ENCODE results near the gene STK25.
"Not testable (repeated sequence)": the region's sequence is repeated elsewhere in the genome, so short reads cannot be mapped to it uniquely, and the experiment has no call there.

STK25 gene

DNA sequence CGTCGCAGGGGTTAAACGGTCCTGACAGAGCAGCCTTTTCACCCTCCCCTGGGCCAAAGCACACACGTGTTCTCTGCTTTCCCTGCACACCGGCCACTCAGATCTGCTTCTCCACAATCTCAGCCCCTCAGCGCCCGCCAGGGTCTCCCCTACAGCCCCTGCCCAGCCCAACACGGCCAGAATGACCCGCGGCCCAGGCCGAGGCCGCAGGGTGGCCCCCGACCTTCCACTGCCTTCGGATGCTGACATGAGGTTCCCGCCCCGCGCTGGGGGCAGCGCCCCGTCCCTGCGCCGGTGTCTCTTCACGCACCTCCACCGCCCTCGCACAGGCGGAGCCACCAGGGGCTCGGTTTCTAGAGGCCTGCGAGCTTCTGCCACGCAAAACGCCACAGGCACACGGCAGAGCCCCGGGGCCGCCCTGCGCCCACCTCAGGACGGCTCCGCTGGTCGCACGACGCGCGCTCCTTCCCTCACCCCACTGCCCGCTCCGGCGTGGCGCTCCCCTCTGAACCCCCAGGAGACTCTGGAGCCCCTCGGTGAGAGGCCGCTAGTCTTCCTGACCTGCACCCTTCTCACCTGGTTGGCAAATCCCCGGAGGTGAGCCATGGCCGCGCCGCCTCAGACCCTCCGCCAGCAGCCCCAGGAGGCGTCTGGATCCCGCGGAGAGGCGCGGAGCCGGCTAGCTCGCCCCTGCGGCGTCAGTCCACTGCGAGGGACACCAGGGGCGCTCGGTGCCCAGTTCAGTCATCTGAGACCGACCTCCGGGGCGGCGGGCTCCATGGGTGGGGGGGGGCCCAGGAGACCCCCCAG is 749 bp downstream of the STK25 start:
- DNase-seq (ENCODE audit: low spot score) = peak; percentile 46

GRCh38 chr2:241506793-241507429 is 1.5 kb downstream of the STK25 start:
- DNase-seq (ENCODE audit: low spot score) = no peak

DNA sequence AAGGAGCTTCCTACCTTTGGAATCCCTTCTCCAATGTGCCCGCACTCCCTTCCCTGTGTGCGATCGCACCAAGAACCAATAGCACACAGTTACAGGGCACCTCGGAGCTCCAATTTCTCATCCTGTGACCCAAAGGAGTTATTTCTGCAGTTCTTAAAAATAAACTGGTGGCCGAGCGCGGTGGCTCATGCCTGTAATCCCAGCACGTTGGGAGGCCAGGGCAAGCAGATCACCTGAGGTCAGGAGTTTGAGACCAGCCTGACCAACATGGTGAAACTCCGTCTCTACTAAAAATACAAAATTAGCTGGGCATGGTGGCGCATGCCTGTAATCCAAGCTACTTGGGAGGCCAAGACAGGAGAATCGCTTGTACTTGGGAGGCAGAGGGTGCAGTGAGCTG is 2.1 kb downstream of the STK25 start:
- not testable (repeated sequence) for DNase-seq (ENCODE audit: low spot score)

DNA sequence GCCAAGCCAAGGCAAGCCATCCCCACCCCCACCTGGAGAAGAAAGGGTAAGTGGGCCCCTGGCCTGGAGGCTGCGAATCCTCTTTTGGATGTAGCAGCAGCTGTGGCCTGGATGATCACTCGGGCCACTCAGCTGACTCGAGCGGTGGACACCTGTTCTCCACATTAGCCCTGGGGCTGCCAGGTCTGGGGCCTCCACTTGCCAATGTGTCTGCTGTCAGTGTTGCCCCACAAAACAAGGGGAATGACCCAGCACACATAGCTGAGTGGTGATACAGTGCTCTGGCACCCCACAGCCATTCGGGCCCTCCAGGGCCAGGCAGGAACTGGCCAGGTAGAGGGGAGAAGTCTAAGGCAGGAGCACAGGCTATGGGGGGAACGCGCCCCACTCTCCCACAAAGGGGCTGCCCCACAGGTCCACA is 2.6 kb downstream of the STK25 start:
- no peak for DNase-seq (ENCODE audit: low spot score)

- no peak for DNase-seq (ENCODE audit: low spot score)
Observed at GRCh38 chr2:241505086-241505780, 3.2 kb downstream of the STK25 start.

- no peak for DNase-seq (ENCODE audit: low spot score)
Observed at GRCh38 chr2:241503776-241504392, 4.5 kb downstream of the STK25 start.

DNA sequence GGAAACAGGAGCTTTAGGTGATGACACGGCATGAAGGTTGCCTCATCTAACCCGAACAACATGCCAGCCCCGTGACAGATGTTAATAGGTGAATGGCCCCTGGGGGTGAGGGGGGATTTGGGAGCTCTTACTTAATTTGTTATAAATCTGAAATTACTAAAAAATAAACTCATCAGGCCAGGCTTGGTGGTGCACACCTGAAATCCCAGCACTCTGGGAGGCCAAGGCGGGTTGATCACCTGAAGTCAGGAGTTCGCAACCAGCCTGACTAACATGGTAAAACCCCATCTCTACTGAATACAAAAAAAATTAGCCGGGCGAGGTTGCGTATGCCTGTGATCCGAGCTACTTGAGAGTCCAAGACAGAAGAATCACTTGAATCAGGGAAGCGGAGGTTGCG is 6.1 kb downstream of the STK25 start:
- no peak for DNase-seq (ENCODE audit: low spot score)

DNA sequence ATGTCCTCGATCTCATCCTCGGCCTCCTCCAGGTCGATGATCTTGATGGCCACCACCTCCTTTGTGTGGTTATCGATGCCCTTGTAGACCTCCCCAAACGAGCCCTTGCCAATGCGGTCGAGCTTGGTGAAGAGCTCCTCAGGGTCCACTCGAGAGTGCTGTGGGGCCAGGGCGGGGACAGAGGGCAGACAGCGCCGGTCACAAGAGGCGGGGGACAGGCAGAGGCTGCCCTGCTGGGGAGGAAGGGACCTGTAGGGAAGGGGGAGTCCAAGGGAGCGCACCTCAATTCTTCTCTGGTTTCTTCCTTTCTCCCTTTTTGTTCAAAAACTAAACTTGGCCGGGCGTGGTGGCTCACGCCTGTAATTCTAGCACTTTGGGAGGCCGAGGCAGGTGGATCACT is 6.8 kb downstream of the STK25 start:
- no peak for DNase-seq (ENCODE audit: low spot score)

GRCh38 chr2:241501099-241501541 is 7.3 kb downstream of the STK25 start:
- no peak for DNase-seq (ENCODE audit: low spot score)

DNA sequence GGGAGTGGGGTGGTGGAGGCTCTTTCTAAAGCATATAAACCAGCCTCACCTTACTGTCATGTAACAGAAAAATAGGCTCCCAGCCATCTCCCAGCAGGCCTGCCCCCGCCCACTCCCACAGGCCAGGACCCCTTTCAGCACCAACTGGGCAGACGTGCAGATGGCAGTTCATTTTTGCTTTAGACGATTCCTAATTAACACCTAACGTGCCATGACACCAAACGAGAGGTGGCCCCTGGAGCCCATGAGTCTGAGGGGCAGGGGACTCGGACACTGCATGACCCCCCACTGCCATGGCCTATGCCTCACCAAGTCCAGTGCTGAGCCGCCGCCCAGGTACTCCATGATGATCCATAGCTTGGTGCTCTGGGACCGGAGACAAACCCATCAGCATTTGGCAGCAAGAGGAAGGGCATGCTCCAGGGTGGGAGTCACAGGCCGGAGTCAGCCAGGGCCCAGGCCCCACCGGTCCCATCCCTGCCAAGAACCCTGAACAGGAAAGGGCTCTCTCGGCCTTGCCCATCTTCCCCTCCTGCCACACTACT is 7.9 kb downstream of the STK25 start:
- no peak for DNase-seq (ENCODE audit: low spot score)

DNA sequence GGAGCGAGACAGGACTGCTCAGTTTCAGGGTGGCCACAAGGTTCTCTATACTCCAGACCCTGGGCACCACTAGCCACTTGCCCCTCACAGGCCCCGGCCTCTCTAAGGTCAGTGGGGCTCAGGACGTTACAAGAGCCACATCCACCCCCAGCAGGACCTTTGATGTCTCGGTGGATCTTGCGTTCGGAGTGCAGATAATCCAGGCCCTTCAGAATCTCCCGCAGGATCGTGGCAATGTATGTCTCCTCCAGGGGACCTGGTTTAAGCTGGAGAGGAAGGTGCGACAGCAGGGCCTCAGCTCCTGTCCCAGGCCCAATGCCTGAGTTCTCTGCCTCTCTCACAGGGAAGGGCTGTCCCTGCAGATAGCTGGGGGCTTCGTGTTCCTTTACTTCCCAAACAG is 8.4 kb downstream of the STK25 start:
- no peak for DNase-seq (ENCODE audit: low spot score)

- DNase-seq (ENCODE audit: low spot score) = no peak
Observed at GRCh38 chr2:241499146-241499965, 9.0 kb downstream of the STK25 start.

- no peak for DNase-seq (ENCODE audit: low spot score)
Observed at GRCh38 chr2:241498115-241499070, 10.0 kb downstream of the STK25 start.

DNA sequence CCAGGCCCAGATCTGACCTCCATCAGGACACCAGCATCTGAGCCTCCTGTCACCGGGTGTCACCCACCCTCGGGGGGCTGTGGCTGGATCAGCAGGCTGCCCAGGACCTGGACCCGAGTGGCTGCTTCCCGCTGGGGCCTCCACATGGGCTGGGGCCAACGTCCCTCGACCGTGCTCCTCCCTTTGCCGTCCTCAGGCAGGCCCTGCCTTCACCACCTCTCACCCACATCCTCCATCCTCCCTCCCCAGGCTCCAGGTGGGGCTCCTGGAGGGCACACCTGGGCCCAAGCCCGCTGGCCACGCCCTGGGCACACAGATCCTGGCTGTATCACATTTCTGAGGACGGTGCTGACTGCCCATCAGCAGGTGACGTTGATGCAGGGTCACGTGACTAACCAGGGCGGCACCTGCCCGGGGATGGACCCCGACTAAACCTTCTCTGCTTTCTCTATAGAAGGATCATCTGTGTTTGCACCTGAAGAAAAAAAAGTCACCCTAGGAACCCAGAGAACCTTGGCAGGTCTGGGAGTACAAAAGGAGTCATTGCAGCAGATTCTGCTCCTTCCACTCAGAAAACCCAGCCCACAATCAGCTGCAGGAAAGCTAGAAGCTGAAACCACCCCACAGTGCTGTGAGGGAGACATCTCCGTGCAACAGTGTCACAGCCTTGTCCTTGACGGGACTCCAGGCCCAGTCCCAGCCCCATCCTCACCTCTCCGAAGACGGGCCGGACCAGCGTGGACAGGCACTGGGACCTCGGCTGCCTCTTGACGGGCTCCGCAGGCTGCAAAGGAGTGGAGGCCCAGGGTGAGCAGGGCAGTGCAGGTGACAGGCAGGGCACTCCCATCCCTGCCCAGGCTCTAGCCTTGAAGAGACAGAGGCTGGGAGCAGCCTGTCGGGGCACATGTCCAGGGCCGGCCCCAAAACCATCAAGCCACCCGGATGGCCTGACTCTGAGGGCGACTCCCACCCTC is 11.2 kb downstream of the STK25 start:
- no peak for DNase-seq (ENCODE audit: low spot score)

- DNase-seq (ENCODE audit: low spot score) = no peak
Observed at GRCh38 chr2:241496003-241496707, 12.2 kb downstream of the STK25 start.

DNA sequence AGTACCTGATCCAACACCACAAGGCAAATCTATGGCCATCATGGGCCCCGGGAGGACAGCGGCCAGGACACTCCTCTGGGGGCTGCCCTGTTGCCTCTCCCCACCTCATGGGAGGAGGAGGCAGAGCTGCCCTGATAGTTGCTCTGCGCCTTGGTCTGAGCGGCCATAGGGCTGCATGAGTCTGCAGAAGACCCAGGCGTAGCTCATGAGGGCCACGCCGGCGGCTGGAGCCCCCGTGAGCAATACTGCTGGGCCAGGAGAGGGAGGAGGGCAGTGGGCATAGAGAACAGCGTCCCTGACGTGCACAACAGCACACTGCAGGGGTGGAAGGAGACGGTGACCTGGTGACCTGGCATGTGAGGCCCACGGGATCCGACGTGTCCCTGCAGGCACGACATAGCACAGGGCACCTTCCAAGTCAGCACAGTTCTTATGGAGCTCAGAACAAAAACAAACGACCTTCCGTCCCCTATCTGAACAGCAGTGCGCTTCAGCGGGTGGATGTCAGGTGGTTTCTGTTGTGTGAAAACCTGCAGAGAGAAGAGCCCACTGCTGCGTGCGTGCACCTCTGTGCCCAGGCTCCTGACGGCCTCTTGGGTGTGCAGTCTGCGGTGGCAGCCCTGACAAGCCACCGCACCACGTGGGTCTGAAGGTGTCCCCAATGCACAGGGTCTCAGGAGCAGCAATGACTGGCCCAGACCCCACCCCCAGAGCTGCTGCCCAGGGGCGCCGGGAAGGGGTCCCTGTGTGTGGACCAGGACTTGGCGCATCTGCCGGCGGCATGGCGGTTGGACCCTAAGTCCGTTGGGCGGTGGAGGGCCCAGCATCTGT is 13.0 kb downstream of the STK25 start:
- no peak for DNase-seq (ENCODE audit: low spot score)

DNA sequence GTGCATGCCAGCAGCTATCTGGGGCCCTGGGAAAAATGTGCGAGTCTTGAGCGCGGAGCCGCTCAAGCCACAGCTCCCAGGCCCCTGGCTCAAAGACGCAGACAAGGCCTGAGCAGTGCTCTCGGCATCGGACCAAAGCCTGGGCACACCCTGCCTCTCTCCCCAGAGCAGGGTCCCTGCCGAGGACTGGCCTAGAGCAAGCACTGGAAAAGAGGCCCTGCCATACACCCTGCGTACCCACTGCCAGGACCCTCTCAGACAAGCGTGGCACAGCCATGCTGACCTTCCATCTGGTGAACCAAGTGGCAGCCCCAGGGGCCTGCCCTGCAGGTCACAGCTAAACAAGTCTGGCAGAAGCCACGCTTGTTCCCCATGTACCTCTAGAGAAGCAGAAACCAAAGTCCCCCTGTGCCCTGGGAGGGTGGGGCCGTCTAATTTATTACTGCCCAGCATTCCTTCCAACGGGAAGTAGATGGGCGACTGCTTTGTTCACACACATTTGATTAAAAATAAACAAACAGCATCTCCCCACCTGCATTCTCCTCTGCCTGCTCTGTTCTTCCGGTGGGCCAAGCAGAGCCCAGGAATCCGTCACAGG is 14.0 kb downstream of the STK25 start:
- DNase-seq (ENCODE audit: low spot score) = no peak
